IMR-90 (cell line): Measurements from ENCODE around the gene VIPR2. TPM values are rescaled to one million over a fixed set of nuclear protein-coding genes. Genes with fewer than 3 reads are reported as not detected.

ENCODE experiments used
- ATAC-seq: fragments of 200-7000 bp; cut with Tn5 transposase; 2 replicates; pipeline ENCODE4 v1.9.1; 2020; ENCODE audit warnings: low read depth, mild to moderate bottlenecking, moderate library complexity
- BruUV-seq: library from RNA; stranded (reverse); fragments of 400-500 nt; replicated peaks from 2 replicates; lab custom pipeline; 2021; lab: Mats Ljungman, UMichigan
- CTCF ChIA-PET: fragments of 300-600 bp; formaldehyde crosslinking; extraction: SDS; loops from one replicate; lab custom pipeline; 2021; ENCODE audit warnings: antibody characterized with exemption; lab: Yijun Ruan, JAX
- POLR2A ChIA-PET: fragments of 300-600 bp; sonication (Branson Sonifier 250); formaldehyde crosslinking; loops from one replicate; lab custom pipeline; 2022; ENCODE audit warnings: antibody characterized with exemption; ENCODE audit not compliant: unreplicated experiment; lab: Charles Lee
- DNase-seq: peaks from one replicate; pipeline ENCODE4 v3.0.0; 2013
- H2AFZ ChIP-seq: replicated peaks from 2 replicates; pipeline ENCODE3; 2013; ENCODE audit warnings: low read length, mild to moderate bottlenecking; ENCODE audit not compliant: poor library complexity
- H2AK5ac ChIP-seq: 2 replicates; pipeline ENCODE4 v1.6.1; 2013; ENCODE audit warnings: low read depth, low read length, inconsistent platforms
- H2AK9ac ChIP-seq: replicated peaks from 2 replicates; pipeline ENCODE3; 2013; ENCODE audit warnings: mild to moderate bottlenecking, low read depth, low read length, moderate library complexity; ENCODE audit not compliant: poor library complexity
- H2BK120ac ChIP-seq: 2 replicates; pipeline ENCODE4 v1.6.1; 2013; ENCODE audit warnings: low read depth, low read length, inconsistent platforms
- H2BK15ac ChIP-seq: 3 replicates; pipeline ENCODE4 v1.6.1; 2013; ENCODE audit warnings: low read depth, low read length, inconsistent platforms
- H2BK20ac ChIP-seq: 2 replicates; pipeline ENCODE4 v1.6.1; 2013; ENCODE audit warnings: low read depth, mild to moderate bottlenecking, inconsistent platforms, low read length, moderate library complexity
- H2BK5ac ChIP-seq: 2 replicates; pipeline ENCODE4 v1.6.1; 2013; ENCODE audit warnings: mild to moderate bottlenecking, low read depth, low read length, inconsistent platforms; ENCODE audit not compliant: poor library complexity, severe bottlenecking
- H3K14ac ChIP-seq: replicated peaks from 2 replicates; pipeline ENCODE4 v1.6.1; 2013; ENCODE audit warnings: low read depth, low read length, inconsistent platforms
- H3K18ac ChIP-seq: 2 replicates; pipeline ENCODE4 v1.6.1; 2013; ENCODE audit warnings: low read depth, low read length, control low read depth
- H3K23ac ChIP-seq: 2 replicates; pipeline ENCODE4 v1.6.1; 2013; ENCODE audit warnings: low read depth, low read length, inconsistent platforms
- H3K27ac ChIP-seq: 2 replicates; pipeline ENCODE4 v1.5.1; 2013; ENCODE audit warnings: mild to moderate bottlenecking, control low read depth, low read length; ENCODE audit not compliant: insufficient read depth
- H3K27me3 ChIP-seq: 2 replicates; pipeline ENCODE4 v1.6.1; 2013; ENCODE audit warnings: low read length; ENCODE audit not compliant: control insufficient read depth, insufficient read depth
- H3K36me3 ChIP-seq: 2 replicates; pipeline ENCODE4 v1.6.1; 2013; ENCODE audit warnings: low read length, mixed read lengths; ENCODE audit not compliant: control insufficient read depth, insufficient read depth
- H3K4ac ChIP-seq: 2 replicates; pipeline ENCODE4 v1.6.1; 2013; ENCODE audit warnings: low read depth, low read length, inconsistent platforms
- H3K4me1 ChIP-seq: 2 replicates; pipeline ENCODE4 v1.6.1; 2013; ENCODE audit warnings: low read length, mixed read lengths; ENCODE audit not compliant: control insufficient read depth, insufficient read depth
- H3K4me2 ChIP-seq: 2 replicates; pipeline ENCODE4 v1.6.1; 2013; ENCODE audit warnings: low read depth, mild to moderate bottlenecking, control low read depth, low read length, moderate library complexity
- H3K4me3 ChIP-seq: 2 replicates; pipeline ENCODE4 v1.5.1; 2013; ENCODE audit warnings: low read depth, mild to moderate bottlenecking, control low read depth, low read length, moderate library complexity; ENCODE audit not compliant: insufficient read depth
- H3K56ac ChIP-seq: 2 replicates; pipeline ENCODE4 v1.6.1; 2013; ENCODE audit warnings: low read length, inconsistent platforms; ENCODE audit not compliant: insufficient read depth; ENCODE audit errors: extremely low read depth
- H3K79me1 ChIP-seq, 2 experiments: 2 replicates each; pipeline ENCODE4 v1.6.1; 2013; ENCODE audit warnings: low read length in 2 of 2, inconsistent platforms in 1 of 2, low read depth in 1 of 2
- H3K9ac ChIP-seq: 2 replicates; pipeline ENCODE4 v1.6.1; 2013; ENCODE audit warnings: low read depth, low read length, control low read depth
- H3K9me1 ChIP-seq: 2 replicates; pipeline ENCODE4 v1.6.1; 2013; ENCODE audit warnings: low read length, inconsistent platforms; ENCODE audit not compliant: insufficient read depth
- H3K9me3 ChIP-seq: 2 replicates; pipeline ENCODE4 v1.6.1; 2013; ENCODE audit warnings: low read length; ENCODE audit not compliant: control insufficient read depth, insufficient read depth
- H4K20me1 ChIP-seq: 2 replicates; pipeline ENCODE4 v1.6.1; 2013; ENCODE audit warnings: low read length, inconsistent platforms; ENCODE audit not compliant: insufficient read depth
- H4K5ac ChIP-seq: 2 replicates; pipeline ENCODE4 v1.6.1; 2013; ENCODE audit warnings: mild to moderate bottlenecking, low read depth, low read length, control low read depth
- H4K8ac ChIP-seq, 2 experiments: 2 replicates each; pipeline ENCODE4 v1.6.1; 2013; ENCODE audit warnings: low read depth in 2 of 2, low read length in 2 of 2, control low read depth in 1 of 2, inconsistent platforms in 1 of 2
- H4K91ac ChIP-seq: 2 replicates; pipeline ENCODE4 v1.6.1; 2013; ENCODE audit warnings: low read depth, low read length, inconsistent platforms; ENCODE audit not compliant: insufficient read depth
- BHLHE40 ChIP-seq: fragments of 150-350 bp; IDR thresholded peaks from 2 replicates; pipeline ENCODE4 v1.6.1; 2016; ENCODE audit warnings: mild to moderate bottlenecking, low read depth, low read length
- CEBPB ChIP-seq: IDR thresholded peaks from 2 replicates; pipeline ENCODE4 v1.6.1; 2012; ENCODE audit warnings: low read depth, low read length, improper control_type of control experiment
- CHD1 ChIP-seq: IDR thresholded peaks from 2 replicates; pipeline ENCODE4 v1.6.1; 2012; ENCODE audit warnings: low read depth, low read length, improper control_type of control experiment
- FOS ChIP-seq: fragments of 150-350 bp; IDR thresholded peaks from 2 replicates; pipeline ENCODE4 v1.6.1; 2016; ENCODE audit warnings: low read depth, low read length
- MAFK ChIP-seq: IDR thresholded peaks from 2 replicates; pipeline ENCODE4 v1.6.1; 2012; ENCODE audit warnings: low read depth, low read length, improper control_type of control experiment
- MAZ ChIP-seq: IDR thresholded peaks from 2 replicates; pipeline ENCODE4 v1.6.1; 2012; ENCODE audit warnings: low read depth, mild to moderate bottlenecking, low read length, improper control_type of control experiment, moderate library complexity, borderline replicate concordance
- MXI1 ChIP-seq: IDR thresholded peaks from 2 replicates; pipeline ENCODE4 v1.6.1; 2012; ENCODE audit warnings: low read depth, mild to moderate bottlenecking, low read length, moderate library complexity, borderline replicate concordance
- NFE2L2 ChIP-seq: fragments of 150-350 bp; IDR thresholded peaks from 2 replicates; pipeline ENCODE4 v1.6.1; 2016; ENCODE audit warnings: low read depth, mild to moderate bottlenecking, low read length
- POLR2A ChIP-seq: IDR thresholded peaks from 2 replicates; pipeline ENCODE4 v1.6.1; 2012; ENCODE audit warnings: mild to moderate bottlenecking, low read depth, low read length
- RAD21 ChIP-seq: IDR thresholded peaks from 2 replicates; pipeline ENCODE4 v1.6.1; 2012; ENCODE audit warnings: low read length, improper control_type of control experiment
- RCOR1 ChIP-seq: IDR thresholded peaks from 2 replicates; pipeline ENCODE4 v1.6.1; 2012; ENCODE audit warnings: mild to moderate bottlenecking, low read length, improper control_type of control experiment; ENCODE audit not compliant: insufficient replicate concordance
- RFX5 ChIP-seq: IDR thresholded peaks from 2 replicates; pipeline ENCODE4 v1.8.0; 2012; ENCODE audit warnings: low read depth, mild to moderate bottlenecking, low read length, moderate library complexity
- SMC3 ChIP-seq: fragments of 150-350 bp; IDR thresholded peaks from 2 replicates; pipeline ENCODE4 v1.6.1; 2016; ENCODE audit warnings: low read depth, mild to moderate bottlenecking, antibody characterized with exemption, low read length, moderate library complexity
- WGBS, 2 experiments: methylation state at CpG; one replicate each; pipeline versions ENCODE4 v1.1.5 to v1.1.7; 2013; ENCODE audit warnings: missing lambda C conversion rate in 2 of 2; ENCODE audit not compliant: insufficient read length in 1 of 2; ENCODE audit errors: extremely low coverage in 2 of 2; 5-methylcytosine and 5-hydroxymethylcytosine counted together
- dilution Hi-C: fragments of 300-500 bp; cut with HindIII; formaldehyde crosslinking; loops from one replicate; pipeline ENCODE4 v1.14.3; 2018; ENCODE audit warnings: low sequenced_read_pairs; ENCODE audit not compliant: unreplicated experiment
- in situ Hi-C: fragments of 300-500 bp; cut with MboI; formaldehyde crosslinking; loops from 3 replicates; pipeline ENCODE4 v1.14.3; 2019; ENCODE audit warnings: low sequenced_read_pairs, inconsistent platforms, mixed read lengths
- intact Hi-C: fragments of 100-400 bp; cut with micrococcal nuclease; formaldehyde crosslinking; loops from 2 replicates; pipeline ENCODE4 v1.10.0; 2022
- polyA plus RNA-seq, 3 experiments: library from polyadenylated mRNA; depleted of rRNA; stranded (reverse); fragments of >200 nt; gene quantifications; 2 replicates each; pipeline ENCODE4 v1.2.3, GENCODE V29; 2012; ENCODE audit warnings: low replicate concordance in 1 of 3
- total RNA-seq: library from RNA; depleted of rRNA; stranded (reverse); fragments of >200 nt; gene quantifications from 2 replicates; pipeline ENCODE4 v1.2.3, GENCODE V29; 2012
- TF ChIP-seq, protein P1 (sequence below): fragments of 150-350 bp; IDR thresholded peaks from 2 replicates; pipeline ENCODE4 v1.6.1; 2017; ENCODE audit warnings: mild to moderate bottlenecking, antibody characterized with exemption, low read length, low read depth
- TF ChIP-seq, protein P2 (sequence below): fragments of 150-350 bp; IDR thresholded peaks from 2 replicates; pipeline ENCODE4 v1.6.1; 2016; ENCODE audit warnings: low read depth, mild to moderate bottlenecking, low read length, moderate library complexity, borderline replicate concordance
- TF ChIP-seq, protein P3 (sequence below): conservative IDR thresholded peaks from 2 replicates; pipeline ENCODE4 v1.5.1; 2012; ENCODE audit warnings: mild to moderate bottlenecking, low read depth, low read length, improper control_type of control experiment

The VIPR2 gene
- total and polyA plus RNA-seq, 2 of the 4 experiments (the other 2 are of a cell fraction) = not detected

GRCh38 chr7:159057647-159058046, 87.0 kb downstream of the VIPR2 start:
- ATAC-seq = no peak
- Histone ChIP-seq H4K20me1 (no peaks in the 10 kb centered on the region), H3K56ac (no peak overlapping the region), H2BK15ac (no peak overlapping the region), H2AK9ac (no peak overlapping the region), H3K9me3 (peaks cover 21% of the 10 kb centered on the region), H2AFZ (no peak overlapping the region), H3K36me3 (no peaks in the 10 kb centered on the region), H4K5ac (no peak overlapping the region), H2BK5ac (no peak overlapping the region), H3K27ac (no peak overlapping the region), H3K79me1 (no peaks in the 10 kb centered on the region), H3K23ac (no peak overlapping the region), H2AK5ac (no peak overlapping the region), H3K4me1 (no peaks in the 10 kb centered on the region), H4K8ac (no peak overlapping the region), H2BK120ac (no peak overlapping the region), H4K91ac (no peak overlapping the region), H3K9ac (no peak overlapping the region), H3K4me2 (no peak overlapping the region), H3K4me3 (no peak overlapping the region), H3K27me3 (no peaks in the 10 kb centered on the region), H3K4ac (no peak overlapping the region), H3K9me1 (no peaks in the 10 kb centered on the region), H2BK20ac (no peak overlapping the region), H3K18ac (no peak overlapping the region), H3K14ac (no peak overlapping the region)
- intact Hi-C loops (no loop called here), dilution Hi-C loops (no loop called here), in situ Hi-C loops (no loop called here)
- TF ChIP-seq BHLHE40 (no peak), MXI1 (no peak), POLR2A (no peak), FOS (no peak), RCOR1 (no peak), CHD1 (no peak), CEBPB (no peak), RFX5 (no peak), SMC3 (no peak), MAFK (no peak), RAD21 (no peak), MAZ (no peak), NFE2L2 (no peak)
- TF ChIP-seq, protein P1, sequence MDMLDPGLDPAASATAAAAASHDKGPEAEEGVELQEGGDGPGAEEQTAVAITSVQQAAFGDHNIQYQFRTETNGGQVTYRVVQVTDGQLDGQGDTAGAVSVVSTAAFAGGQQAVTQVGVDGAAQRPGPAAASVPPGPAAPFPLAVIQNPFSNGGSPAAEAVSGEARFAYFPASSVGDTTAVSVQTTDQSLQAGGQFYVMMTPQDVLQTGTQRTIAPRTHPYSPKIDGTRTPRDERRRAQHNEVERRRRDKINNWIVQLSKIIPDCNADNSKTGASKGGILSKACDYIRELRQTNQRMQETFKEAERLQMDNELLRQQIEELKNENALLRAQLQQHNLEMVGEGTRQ = no peak
- TF ChIP-seq, protein P2, sequence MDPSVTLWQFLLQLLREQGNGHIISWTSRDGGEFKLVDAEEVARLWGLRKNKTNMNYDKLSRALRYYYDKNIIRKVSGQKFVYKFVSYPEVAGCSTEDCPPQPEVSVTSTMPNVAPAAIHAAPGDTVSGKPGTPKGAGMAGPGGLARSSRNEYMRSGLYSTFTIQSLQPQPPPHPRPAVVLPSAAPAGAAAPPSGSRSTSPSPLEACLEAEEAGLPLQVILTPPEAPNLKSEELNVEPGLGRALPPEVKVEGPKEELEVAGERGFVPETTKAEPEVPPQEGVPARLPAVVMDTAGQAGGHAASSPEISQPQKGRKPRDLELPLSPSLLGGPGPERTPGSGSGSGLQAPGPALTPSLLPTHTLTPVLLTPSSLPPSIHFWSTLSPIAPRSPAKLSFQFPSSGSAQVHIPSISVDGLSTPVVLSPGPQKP = no peak
- TF ChIP-seq, protein P3, sequence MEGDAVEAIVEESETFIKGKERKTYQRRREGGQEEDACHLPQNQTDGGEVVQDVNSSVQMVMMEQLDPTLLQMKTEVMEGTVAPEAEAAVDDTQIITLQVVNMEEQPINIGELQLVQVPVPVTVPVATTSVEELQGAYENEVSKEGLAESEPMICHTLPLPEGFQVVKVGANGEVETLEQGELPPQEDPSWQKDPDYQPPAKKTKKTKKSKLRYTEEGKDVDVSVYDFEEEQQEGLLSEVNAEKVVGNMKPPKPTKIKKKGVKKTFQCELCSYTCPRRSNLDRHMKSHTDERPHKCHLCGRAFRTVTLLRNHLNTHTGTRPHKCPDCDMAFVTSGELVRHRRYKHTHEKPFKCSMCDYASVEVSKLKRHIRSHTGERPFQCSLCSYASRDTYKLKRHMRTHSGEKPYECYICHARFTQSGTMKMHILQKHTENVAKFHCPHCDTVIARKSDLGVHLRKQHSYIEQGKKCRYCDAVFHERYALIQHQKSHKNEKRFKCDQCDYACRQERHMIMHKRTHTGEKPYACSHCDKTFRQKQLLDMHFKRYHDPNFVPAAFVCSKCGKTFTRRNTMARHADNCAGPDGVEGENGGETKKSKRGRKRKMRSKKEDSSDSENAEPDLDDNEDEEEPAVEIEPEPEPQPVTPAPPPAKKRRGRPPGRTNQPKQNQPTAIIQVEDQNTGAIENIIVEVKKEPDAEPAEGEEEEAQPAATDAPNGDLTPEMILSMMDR = no peak
- BruUV-seq = no TSS peak
- ChIA-PET CTCF (interaction anchor here (0.5 to 0.6 kb wide), 2 partner anchors 64 to 588 kb away, joined by 3 read pairs; no protein-coding TSS in a partner anchor), POLR2A (no interaction called here)
- 66% methylated on average over 2 of the region's 4 CpGs; no CpG with 5 or more reads in 1 of the 2 experiments for WGBS, 2 experiments
- no peak for DNase-seq
